ENCODE data around the gene FRS2. TPM values are rescaled to one million over a fixed set of nuclear protein-coding genes. Genes with fewer than 3 reads are reported as not detected.
A peak's percentile ranks its signal among the peaks of the same experiment; 100 is the strongest.

FRS2 gene
- total RNA-seq, 1 experiment from 2014 or later: 28.1 TPM

- H3K9me3 Mint-ChIP-seq (ENCODE audit: unreplicated experiment): peaks cover 3% of the 10 kb centered on the region
- H3K27ac Mint-ChIP-seq (ENCODE audit: low read depth, unreplicated experiment): no peak overlapping the region
- BruUV-seq (replicated peaks): no TSS peak
- ChIA-PET CTCF (interaction anchor here (0.6 to 1.8 kb wide), 5 partner anchors 11 to 190 kb away, joined by 3 to 6 read pairs (median 4); no protein-coding TSS in a partner anchor), POLR2A (interaction anchor here (0.9 to 1.2 kb wide), 2 partner anchors 14 to 18 kb away, joined by 3 to 4 read pairs; no protein-coding TSS in a partner anchor)
- DNase-seq (ENCODE audit: unreplicated experiment): no peak
- intact Hi-C loops (cut with micrococcal nuclease): no loop called here
- TF ChIP-seq CTCF (IDR thresholded peaks at IDR 0.05; ENCODE audit: unreplicated experiment): no peak
- no peaks in the 10 kb centered on the region for H3K27me3 Mint-ChIP-seq (ENCODE audit: insufficient read depth, unreplicated experiment)
- peaks cover 6% of the 10 kb centered on the region for H3K36me3 Mint-ChIP-seq (ENCODE audit: insufficient read depth, unreplicated experiment)
- H3K4me1 Mint-ChIP-seq (ENCODE audit: insufficient read depth, unreplicated experiment): peaks cover 13% of the 10 kb centered on the region
- no peak overlapping the region for H3K4me3 Mint-ChIP-seq (ENCODE audit: unreplicated experiment)
These were observed 78.5 kb downstream of the FRS2 start for GRCh38 chr12:69548687-69549086.

GRCh38 chr12:69550569-69551350 lies 80.6 kb downstream of the FRS2 start:
- peaks cover 25% of the 10 kb centered on the region for H3K4me1 Mint-ChIP-seq (ENCODE audit: insufficient read depth, unreplicated experiment)
- no peaks in the 10 kb centered on the region for H3K9me3 Mint-ChIP-seq (ENCODE audit: unreplicated experiment)
- H3K4me3 Mint-ChIP-seq (ENCODE audit: unreplicated experiment): no peak overlapping the region
- H3K27ac Mint-ChIP-seq (ENCODE audit: low read depth, unreplicated experiment): no peak overlapping the region
- ChIA-PET POLR2A (interaction anchor here (0.6 to 2.0 kb wide), 7 partner anchors 8 to 673 kb away, joined by 3 to 6 read pairs (median 3); partner anchors contain the start of gene FRS2), CTCF (interaction anchor here (0.6 to 1.3 kb wide), 4 partner anchors 15 to 642 kb away, joined by 3 to 6 read pairs (median 4); no protein-coding TSS in a partner anchor)
- BruUV-seq (replicated peaks): no TSS peak
- no peaks in the 10 kb centered on the region for H3K27me3 Mint-ChIP-seq (ENCODE audit: insufficient read depth, unreplicated experiment)
- TF ChIP-seq CTCF (IDR thresholded peaks at IDR 0.05; ENCODE audit: unreplicated experiment): no peak
- H3K36me3 Mint-ChIP-seq (ENCODE audit: insufficient read depth, unreplicated experiment): peaks cover 6% of the 10 kb centered on the region
- intact Hi-C loops (cut with micrococcal nuclease): no loop called here
- DNase-seq (ENCODE audit: unreplicated experiment): no peak

- Mint-ChIP-seq H3K27me3 (ENCODE audit: insufficient read depth, unreplicated experiment) (no peaks in the 10 kb centered on the region), H3K4me3 (ENCODE audit: unreplicated experiment) (no peak overlapping the region), H3K27ac (ENCODE audit: low read depth, unreplicated experiment) (peak overlapping the region; percentile 43), H3K9me3 (ENCODE audit: unreplicated experiment) (no peaks in the 10 kb centered on the region), H3K36me3 (ENCODE audit: insufficient read depth, unreplicated experiment) (peaks cover 6% of the 10 kb centered on the region), H3K4me1 (ENCODE audit: insufficient read depth, unreplicated experiment) (peaks cover 38% of the 10 kb centered on the region)
- DNase-seq (ENCODE audit: unreplicated experiment): peak; percentile 80
- BruUV-seq (replicated peaks): no TSS peak
- no peak for TF ChIP-seq CTCF (IDR thresholded peaks at IDR 0.05; ENCODE audit: unreplicated experiment)
- intact Hi-C loops (cut with micrococcal nuclease): no loop called here
- ChIA-PET CTCF (interaction anchor here (0.6 to 3.2 kb wide), 7 partner anchors 9 to 172 kb away, joined by 3 to 16 read pairs (median 4); partner anchors contain the start of gene FRS2), POLR2A (interaction anchor here (0.6 to 6.4 kb wide), 14 partner anchors 9 to 289 kb away, joined by 3 to 49 read pairs (median 4); partner anchors contain the start of gene FRS2)
These were observed 83.5 kb downstream of the FRS2 start for GRCh38 chr12:69553628-69554248.

- POLR2A ChIA-PET: interaction anchor here (0.7 to 6.4 kb wide), 7 partner anchors 14 to 85 kb away, joined by 3 to 49 read pairs (median 10); partner anchors contain the start of gene FRS2
- no TSS peak for BruUV-seq (replicated peaks)
- Mint-ChIP-seq H3K4me3 (ENCODE audit: unreplicated experiment) (no peak overlapping the region), H3K36me3 (ENCODE audit: insufficient read depth, unreplicated experiment) (peaks cover 6% of the 10 kb centered on the region), H3K27me3 (ENCODE audit: insufficient read depth, unreplicated experiment) (no peaks in the 10 kb centered on the region), H3K9me3 (ENCODE audit: unreplicated experiment) (no peaks in the 10 kb centered on the region), H3K27ac (ENCODE audit: low read depth, unreplicated experiment) (peak overlapping the region; percentile 71), H3K4me1 (ENCODE audit: insufficient read depth, unreplicated experiment) (peaks cover 29% of the 10 kb centered on the region)
- CTCF ChIA-PET: interaction anchor here (0.6 to 3.2 kb wide), 4 partner anchors 16 to 138 kb away, joined by 3 to 16 read pairs (median 3); no protein-coding TSS in a partner anchor
- intact Hi-C loops (cut with micrococcal nuclease): no loop called here
- TF ChIP-seq CTCF (IDR thresholded peaks at IDR 0.05; ENCODE audit: unreplicated experiment): no peak
- peak; percentile 19 for DNase-seq (ENCODE audit: unreplicated experiment)
These were observed 85.3 kb downstream of the FRS2 start for GRCh38 chr12:69555461-69555860.

Data from MCF 10A (cell line).